NCI-H510A (cell line): ENCODE measurements around the gene SLC16A3.

ENCODE experiments used
- DNase-seq: peaks from one replicate; lab custom pipeline; 2025; lab: John Stamatoyannopoulos, UW

The SLC16A3 gene

DNA sequence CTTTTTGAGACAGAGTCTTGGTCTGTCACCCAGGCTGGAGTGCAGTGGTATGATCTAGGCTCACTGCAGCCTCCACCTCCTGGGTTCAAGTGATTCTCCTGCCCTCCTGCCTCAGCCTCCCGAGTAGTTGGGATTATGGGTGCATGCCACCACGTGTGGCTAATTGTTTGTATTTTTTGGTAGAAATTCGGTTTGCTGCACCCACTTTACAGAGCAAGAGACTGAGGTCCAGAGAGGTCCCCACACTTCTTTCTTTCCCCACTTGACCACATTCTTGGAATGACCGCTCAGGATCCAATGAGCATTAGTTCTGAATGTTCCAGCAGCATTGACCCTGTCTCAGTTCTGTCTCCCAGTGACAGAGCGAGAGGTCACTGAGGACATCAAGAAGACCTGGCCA lies 5.3 kb upstream of the SLC16A3 start:
- DNase-seq: no peak

DNA sequence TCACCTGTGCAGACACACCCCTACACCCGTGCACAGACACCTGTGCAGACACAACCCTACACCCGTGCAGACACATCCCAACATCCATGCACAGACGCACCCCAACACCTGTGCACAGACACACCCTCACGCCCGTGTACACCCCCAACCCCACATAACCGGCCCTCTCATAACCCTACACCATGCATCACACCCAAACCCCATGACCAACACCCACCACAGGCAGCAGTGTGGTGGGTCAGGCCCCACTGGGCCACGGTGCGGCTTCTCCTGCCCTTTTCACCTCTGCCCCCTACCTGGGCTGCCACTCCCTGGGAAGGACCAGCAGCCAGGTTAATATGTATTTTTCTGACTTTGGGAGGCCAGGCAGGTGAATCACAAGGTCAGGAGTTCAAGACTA lies 4.2 kb upstream of the SLC16A3 start:
- no peak for DNase-seq

DNA sequence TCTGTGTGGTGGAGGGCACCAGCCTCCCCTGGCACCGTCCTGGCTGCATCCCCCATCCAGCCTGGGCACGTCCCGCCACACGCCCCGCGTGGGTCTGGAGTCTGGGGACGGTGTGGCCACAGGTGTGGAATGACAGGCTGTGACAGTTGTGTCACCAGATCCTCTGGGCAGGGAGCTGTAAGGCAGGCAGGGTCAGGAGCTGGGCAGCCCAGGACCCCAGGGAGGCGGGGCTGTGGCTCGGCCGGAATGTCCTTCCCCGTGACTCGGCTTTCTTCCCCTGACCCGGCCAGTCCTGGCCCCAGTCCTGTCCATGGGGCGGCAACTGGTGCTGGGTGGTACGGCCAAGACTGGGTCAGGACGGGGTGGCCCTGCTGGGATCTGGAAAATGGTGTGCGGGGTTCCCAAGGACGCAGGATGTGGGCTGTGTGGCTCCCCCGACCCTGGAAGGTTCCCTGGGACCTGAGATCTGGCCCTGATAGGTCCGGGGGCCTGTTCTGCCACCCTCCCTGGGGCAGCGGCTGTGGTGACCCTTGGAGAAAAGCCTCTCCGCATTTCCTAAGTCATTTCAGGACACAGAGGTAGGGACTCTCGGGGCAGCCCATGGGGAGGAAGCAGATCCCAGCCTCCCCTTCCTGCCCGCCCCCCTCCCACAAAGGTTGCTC lies 3.3 kb upstream of the SLC16A3 start:
- no peak for DNase-seq

DNA sequence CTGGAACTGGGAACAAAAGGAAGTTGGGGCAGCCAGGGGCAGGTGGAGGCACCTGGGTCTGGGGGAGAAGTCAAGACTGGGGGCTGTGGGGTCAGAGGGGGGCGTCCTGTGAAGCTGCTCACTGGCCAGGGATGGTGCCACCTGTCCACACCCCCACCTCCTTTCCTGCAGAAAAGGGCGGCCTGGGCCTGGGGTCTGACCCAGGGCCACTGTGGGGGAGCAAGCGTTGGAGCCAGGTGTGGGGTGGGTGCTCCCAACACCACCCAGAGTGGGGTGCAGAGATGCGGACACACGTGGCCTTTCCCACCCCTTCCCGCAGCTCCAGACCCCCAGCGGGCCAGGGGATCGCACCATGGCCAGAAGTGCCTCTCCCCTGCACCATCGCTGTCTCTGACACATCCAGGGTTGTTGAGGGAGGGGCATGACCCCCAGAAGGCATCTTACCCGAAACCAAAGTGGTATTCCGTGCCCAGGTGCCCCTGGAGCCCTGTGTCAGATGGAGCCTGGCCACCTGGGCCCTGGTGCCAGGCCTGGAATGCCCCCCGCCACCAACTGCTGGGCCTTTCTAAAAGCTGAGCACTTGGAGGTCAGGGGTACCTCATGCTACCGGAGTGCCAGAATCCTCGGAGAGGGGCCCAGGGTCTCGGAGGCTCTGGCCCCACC lies 2.6 kb upstream of the SLC16A3 start:
- no peak for DNase-seq

DNA sequence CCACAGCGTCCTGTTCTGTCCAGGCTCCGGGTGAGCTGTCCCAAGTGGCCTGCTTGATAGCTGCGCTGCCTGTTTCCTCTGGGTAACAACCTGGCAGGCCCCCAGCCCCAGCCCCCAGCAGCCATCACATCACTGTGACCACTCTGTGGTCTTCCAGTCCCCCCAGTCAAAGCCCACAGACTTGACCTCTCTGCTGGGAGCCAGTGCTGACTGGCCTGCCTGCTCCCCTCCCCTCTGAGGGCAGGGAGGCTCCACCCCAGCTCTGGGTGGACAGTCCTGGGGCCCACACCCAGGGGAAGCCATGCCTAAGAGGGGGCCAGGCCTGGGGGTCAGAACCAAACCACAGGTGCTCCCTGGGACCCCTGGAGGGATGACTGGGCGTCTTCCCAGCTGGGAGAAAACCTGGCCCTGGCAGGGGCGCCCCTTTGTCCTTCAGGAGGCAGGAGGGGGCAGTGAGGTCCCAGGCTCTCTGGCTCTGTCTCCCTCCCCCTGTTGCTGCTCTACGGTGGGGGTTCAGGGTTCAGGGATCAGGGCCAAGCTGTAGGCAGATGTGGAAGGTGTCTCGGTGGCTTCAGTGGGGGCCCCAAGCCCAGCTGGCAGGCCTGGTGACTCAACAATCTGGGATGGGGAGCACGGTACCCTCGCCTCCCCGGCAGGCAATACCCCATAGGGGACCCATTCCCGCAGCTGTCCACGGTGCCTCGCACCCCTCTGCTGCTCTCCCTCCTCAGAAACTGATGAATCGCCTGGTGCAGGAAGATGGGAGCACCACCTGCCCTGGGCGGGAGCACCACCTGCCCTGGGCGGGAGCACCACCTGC lies 1.8 kb upstream of the SLC16A3 start:
- no peak for DNase-seq

DNA sequence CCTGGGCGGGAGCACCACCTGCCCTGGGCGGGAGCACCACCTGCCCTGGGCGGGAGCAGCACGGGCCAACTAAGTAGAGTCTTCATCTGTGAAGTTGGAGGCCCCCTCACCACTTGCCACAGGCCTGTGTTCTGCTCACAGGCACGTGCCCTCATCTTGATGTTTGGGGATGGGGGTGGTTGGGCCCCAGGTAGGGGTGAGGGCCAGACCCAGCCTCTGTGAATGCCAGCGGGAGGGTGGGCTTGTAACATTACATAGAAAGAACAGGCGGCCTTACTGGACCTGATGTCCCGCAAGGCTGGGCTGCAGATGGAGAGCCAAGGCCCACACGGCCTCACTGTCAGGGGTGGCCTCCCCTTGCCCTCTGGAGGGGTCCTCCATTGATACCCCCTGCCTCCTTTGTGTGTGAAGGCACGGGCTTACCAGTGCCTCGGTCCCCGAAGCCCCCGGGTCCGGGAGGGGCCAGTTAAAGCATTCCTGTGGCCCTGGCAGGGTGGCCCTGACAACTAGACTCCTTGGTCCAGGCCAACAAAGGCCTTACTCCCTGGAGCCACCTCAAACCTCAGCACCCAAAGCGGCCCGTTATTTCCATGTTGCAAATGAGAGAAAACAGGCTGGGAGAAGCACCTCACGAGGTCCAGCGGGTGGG lies 1.1 kb upstream of the SLC16A3 start:
- no peak for DNase-seq

DNA sequence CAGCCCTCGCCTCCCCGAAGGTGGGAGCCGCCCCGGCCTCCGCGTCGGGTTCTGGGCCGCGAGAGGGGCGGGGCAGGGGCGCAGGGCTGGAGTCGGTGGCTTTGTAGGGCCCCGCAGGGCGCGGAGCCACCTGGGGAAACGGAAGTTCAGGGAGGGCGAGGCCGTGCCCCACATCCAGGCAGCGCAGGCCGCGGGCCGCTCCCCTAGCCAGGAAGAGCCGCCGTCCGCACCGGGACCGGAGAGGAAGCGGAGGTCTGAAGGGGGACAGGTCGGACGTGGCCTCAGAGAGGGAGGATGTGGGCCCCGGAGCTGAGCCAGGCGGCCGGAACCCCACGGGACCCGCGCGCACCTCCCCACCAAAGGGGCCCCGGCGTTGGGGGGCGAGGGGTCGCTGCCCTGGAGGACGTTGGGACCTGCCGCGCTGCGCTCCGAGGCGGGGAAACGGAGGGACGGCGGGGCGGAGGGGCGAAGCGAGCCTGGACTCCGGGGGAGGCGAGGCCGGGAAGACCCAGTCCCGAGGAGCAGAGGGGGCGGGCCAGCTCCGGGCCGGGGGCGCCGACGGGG lies 482 bp upstream of the SLC16A3 start:
- DNase-seq: no peak

DNA sequence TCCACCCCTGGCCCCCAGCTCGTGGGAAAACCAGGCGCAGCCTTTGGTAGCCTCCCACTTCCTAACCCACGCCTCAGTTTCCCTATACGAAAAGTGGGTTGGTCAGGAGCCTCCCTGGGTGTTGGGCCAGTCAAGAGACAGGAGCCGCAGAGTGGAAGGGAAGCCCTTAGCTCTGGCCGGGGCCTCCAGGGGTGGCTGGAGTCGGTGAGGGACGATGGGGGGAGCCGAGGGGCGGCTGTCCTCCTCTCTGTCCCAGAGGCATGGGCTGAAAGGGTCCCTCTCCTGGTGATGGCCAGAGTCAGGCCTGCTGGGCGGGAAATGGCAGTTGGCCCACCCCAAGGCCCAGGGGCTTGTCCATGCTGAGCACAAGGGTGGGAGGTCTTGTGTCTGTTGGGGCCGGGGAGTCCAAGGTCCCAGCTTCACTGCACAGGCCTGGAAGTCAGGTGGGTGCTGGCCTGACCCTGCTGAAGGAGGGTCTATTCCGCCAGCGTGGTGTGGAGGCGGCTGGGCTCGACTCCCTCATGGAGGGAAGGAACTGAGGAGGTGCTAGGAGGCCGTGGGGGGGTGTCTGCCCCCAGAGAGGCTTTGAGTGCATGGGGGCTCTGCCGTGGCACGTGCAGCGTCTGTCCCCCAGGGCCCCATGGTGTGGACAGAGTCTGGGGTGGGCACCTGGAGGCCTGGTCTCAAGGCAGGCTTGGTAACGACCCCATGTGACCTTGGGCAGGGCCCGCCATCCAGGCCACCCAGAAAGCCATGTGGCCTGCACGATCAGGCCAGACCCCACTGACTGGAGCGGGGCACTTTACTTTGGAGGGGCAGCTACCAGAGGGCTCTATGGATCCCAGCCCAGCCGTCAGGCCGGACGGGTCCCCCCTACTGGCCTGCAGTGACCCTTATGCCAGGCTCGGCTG lies 1.1 kb downstream of the SLC16A3 start:
- no peak for DNase-seq

DNA sequence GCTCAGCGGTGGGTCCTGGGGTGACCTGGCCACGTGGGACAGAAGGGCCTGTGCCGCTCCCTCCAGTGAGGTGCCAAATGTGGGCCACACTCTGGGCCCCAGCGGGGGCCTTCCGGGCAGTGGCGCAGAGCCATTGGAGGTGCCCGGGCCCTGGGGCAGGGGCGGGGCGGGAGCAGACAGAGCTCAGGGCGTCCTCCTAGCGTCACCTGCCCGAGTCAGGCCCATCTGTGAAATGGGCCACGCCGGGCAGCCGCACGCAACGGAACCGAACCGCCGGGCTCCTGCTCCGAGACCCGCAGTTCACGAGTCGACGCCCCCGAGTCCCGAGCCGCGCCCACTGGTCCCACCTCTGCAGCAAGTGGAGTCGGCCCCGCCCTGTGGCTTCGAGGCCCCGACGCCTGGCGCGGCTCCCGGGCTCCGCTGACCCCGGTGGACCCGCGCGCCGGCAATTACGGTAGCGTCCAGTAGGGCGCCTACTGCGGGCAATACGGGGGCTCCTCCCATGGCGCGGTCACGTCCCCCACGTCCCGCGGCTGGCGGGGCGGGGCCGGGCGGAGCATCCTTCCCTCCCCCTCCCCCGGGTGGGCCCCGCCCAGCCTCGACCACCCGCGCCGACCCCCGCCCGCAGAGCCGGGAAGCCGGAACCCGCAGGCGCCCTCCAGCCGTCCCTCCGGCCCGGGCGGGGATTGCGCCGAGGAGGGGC lies 1.9 kb downstream of the SLC16A3 start:
- DNase-seq: no peak

DNA sequence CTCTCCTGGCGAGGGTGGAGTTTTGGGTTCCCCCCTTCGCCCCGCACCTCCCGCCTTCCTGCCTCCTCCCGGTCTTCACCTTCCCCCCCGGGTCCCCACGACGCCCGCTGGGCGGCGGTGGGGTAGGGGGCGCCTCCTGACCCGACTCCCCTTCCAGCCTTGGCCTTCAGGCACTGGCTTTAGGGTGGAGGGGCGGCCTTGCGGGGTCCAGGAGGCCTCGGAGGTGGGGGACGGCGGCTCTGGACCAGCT lies 2.4 kb downstream of the SLC16A3 start:
- DNase-seq: no peak

DNA sequence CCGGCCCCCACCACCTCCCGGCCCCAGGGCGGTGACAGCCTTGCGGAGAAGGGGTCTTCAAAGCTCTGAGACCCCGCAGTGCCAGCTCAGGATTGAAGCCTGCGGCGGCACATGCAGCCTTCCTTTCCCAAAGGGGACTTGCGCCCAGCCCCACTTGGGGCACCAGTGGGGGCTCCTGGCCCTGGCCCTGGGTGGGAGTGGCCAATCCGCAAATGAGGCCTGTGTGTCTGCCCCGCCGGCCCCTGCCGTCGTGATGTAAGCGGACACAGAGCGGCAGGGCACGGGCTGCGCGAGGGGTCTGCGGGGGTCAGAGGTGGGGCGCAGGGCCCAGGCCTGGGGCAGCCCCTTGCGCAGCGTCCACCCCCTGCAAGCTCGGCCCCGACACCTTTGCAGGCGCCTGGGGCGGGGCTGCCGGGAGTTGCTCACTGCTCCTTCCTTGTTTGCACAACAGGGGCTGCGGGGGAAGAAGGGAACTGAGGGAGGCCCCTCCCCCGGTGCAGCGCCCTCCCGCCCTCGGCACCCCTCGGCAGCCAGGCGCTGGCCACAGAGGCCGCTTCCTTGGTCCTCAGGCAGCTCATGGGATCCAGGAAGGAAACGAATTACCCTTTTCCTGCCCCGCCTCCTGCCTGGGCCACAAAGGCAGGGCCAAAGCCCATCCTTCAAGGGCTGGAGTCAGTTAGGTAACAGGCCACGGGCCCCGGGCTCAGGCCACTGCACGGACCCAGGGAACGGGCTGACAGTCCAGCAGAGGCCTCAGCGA lies 2.9 kb downstream of the SLC16A3 start:
- no peak for DNase-seq

DNA sequence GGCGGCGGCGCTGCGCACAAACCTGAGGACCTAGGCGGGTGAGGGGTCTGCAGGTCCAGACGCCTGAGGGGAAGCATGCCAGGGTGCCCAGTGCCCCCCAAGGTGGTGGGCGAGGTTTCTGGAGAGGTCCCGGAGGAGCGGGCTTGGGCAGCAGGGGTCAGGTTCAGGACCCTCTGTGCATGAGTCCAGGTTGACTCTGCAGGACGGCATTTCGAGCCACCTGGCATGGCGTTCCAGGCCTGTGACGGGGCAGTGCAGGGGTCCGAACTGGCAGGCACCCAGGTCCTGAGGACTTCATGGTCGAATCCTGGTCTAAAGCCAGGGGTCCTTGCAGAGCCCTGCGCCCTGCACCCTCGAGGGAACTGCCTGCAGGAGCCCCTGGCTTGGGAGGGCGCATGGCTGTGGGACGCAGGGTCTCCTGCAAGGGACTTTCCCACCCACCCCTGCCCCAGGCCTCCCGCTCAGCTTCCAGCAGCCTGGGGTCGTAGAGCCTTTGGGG lies 3.5 kb downstream of the SLC16A3 start:
- no peak for DNase-seq

DNA sequence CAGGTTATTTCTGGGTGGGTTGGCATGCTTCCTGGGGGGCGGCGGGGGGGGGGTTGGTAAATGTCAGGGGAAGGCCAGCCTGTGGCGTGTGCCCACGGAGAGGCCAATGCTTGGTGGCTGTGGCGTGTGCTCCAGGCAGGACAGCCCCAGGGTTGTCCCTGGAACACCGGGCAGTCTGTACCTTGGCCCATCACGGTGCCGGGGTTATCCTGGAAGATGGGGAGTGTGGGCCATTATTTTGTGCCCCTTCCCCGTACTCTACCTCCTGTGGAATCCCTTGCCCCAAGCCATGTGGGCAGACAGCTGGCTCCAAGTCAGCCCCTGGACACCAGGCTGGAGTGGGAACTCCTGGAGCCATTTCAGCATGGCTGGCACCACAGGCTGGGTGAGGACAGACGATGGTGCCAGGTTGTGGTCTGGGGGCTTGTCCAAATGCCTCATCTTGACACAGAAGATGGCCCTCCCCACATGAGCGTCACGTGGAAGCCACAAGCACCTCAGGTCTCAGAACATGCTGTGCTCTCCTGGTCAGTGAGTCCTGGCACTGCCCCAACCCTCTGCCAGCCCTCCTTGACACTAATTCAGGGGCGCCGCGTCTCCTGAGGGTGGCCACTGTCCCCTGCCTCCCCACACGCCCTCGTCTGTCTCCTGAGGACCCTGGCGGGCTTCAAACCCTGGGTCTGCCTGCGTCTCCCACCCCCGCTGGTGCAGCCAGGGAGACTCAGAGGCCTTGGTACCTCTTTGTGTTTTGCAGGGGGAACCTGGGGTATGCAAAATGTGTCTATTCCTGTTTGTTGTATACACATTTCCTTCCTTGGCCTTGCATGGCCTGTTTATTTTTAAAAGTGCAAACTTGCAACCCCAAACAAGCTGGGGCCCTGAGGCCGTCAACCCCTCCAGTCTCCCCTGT lies 4.3 kb downstream of the SLC16A3 start:
- DNase-seq: no peak

DNA sequence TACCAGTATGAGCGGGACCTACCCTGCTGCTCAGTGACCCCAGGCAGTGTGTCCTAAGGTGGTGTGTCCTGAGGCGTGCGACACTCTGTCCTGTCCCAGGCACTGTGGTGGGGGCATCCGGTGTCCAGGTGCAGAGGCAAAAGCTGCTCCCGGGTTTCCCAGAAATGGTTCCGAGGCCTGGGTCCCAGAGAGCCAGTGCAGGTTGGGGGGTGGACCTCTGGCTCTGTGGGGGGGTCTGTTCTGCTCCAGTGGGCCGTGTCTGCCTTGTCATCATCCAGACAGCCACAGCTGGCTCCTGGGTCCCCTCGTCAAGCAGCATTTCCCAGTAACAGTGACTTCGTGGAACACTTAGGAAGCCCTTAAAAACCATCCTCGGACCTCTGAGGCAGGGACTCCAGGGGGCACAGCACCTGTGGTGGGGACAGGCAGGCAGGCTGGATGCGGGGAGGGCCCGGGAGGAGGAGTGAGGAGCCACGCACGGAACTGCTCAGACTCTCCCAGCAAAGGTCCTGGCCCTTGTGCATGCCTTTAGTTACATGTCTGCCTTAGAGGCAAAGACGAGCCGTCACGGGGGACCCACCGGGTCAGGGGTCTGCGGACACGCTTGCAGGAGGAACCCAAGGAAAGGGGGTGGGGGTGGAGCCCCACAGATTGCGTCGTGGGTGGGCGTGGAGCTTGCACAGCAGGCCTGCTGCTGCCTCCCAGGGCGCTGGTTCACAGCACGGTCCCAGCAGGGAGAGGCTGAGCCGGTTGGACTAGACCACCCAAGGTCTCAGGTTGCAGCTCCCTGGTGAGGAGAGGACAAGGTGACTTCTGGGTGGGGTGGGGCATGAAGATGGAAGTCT lies 5.6 kb downstream of the SLC16A3 start:
- DNase-seq: no peak

DNA sequence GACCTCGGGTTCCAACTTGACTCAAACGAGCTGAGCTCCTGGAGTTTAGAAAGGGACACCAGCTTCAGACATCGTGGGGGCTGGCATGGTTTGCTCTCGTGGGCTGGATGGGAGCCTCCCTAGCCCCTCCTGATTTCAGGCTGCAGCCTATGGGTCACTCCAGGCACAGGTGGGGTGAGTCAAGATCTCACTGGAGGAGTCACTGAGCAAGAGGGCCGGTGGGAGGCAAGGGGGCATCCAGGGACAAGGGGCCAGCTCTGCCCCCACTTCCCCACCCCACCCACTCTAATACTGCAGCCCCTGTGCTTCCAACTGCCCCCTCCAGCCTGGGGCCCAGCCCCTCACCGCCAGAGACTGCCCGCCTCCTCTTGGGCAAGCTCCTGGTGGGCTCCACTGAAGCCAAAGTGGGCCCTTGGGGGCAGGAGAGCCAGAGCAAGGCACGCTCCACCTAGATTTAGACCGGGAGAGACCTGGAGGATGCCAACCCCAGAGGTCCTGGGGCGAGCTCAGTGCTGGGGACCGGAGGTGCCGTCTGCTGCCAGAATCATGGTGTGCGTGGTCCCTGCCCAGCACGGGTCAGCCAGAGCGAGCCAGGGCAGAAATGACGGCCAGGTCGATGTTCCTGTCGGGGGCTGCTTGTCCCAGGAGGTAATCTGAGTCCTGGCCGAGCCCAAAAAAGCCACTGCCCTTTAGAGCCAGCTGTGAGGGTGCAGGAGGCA lies 6.4 kb downstream of the SLC16A3 start:
- DNase-seq: no peak

DNA sequence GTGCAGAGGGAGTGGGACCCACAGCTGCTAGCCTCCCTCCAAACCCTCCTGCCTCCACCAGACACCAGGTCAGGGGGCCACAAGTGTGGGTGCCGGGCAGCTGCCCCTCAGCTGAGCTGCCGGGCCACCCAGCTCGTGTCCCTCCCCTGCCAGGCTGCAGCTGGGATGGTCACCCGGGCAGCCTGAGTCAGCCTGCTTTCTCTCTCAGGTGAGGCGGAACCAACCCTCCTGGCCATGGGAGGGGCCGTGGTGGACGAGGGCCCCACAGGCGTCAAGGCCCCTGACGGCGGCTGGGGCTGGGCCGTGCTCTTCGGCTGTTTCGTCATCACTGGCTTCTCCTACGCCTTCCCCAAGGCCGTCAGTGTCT lies 6.9 kb downstream of the SLC16A3 start:
- DNase-seq: no peak
